Jurkat, Clone E6-1 (cell line): ENCODE measurements around the gene PABPN1. TPM values are rescaled to one million over a fixed set of nuclear protein-coding genes. Genes with fewer than 3 reads are reported as not detected.
"Not testable (repeated sequence)": the region's sequence is repeated elsewhere in the genome, so short reads cannot be mapped to it uniquely, and the experiment has no call there.

ENCODE experiments used
- DNase-seq: peaks from one replicate; pipeline ENCODE4 v3.0.0-alpha.2; 2011; ENCODE audit warnings: low read depth, low spot score
- H3K4me3 ChIP-seq: 2 replicates; pipeline ENCODE4 v1.5.1; 2011; ENCODE audit warnings: mild to moderate bottlenecking, low read length, control low read depth, moderate library complexity
- polyA plus RNA-seq: library from polyadenylated mRNA; unstranded; fragments of >200 nt; gene quantifications from one replicate; pipeline ENCODE4 v1.2.1, GENCODE V29; 2012; ENCODE audit warnings: missing spikeins; ENCODE audit not compliant: insufficient read length, insufficient read depth

Gene PABPN1, protein sequence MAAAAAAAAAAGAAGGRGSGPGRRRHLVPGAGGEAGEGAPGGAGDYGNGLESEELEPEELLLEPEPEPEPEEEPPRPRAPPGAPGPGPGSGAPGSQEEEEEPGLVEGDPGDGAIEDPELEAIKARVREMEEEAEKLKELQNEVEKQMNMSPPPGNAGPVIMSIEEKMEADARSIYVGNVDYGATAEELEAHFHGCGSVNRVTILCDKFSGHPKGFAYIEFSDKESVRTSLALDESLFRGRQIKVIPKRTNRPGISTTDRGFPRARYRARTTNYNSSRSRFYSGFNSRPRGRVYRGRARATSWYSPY
- 267 TPM for polyA plus RNA-seq

DNA sequence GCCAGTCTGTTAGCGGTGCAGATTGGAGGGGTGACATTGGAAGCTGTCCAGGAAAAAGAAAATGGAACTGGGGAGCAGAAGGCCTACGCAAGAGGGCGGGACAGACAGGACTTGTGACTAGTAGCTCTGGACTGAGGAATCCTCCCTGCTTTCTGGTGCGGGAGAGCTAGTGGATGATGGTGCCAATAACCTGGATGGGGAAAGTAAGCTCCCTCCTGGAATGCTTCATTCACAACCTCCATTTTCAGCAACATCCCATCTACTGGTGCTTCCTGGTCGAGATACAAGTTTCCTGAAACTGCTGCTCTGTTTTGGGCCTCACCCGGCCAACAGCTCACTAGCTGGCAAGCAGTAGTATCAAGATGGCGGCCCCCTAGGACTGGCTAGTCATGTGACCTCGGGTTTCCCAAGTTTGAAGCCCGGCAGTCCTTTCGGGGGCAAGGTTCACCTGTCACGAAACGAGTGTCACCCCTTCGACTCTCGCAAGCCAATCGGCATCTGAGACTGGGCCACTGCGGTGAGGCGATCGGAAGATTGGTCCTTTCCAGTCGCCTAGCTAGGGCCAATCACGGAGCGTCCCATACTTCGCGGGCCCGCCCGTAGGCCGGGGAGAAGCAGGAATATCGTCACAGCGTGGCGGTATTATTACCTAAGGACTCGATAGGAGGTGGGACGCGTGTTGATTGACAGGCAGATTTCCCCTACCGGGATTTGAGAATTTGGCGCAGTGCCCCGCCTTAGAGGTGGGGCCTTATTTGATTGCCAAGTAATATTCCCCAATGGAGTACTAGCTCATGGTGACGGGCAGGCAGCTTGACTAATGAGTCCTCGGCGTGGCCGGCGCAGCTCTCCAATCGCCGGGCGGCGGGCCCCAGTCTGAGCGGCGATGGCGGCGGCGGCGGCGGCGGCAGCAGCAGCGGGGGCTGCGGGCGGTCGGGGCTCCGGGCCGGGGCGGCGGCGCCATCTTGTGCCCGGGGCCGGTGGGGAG lies at the start of gene PABPN1:
Gene PABPN1 (plus strand): TSS at position 874 of the 988 bp plus-strand sequence. CDS start 13 bp downstream, at position 887.
- peak within 1 kb of the TSS; percentile 89 for H3K4me3 ChIP-seq
- peak; percentile 100 for DNase-seq

DNA sequence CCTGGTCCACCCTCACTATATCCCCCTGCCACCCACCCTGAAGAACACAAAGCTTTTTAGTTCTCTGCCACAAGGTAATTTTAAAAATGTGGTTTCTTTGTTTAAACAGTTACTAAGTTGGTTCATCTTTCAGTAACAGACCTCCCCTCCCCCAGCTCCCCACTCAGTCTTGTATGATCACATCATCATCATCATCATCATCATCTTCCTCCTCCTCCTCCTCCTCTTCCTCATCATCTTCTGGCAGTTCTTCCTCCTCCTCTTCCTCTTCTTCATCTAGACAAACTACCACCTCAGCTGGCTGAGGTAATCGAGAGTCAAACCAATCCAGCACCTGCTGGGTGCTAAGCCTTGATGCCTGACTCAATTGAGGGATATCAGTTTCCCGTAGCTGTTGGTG lies 45.8 kb upstream of the PABPN1 start:
- no peak for DNase-seq

DNA sequence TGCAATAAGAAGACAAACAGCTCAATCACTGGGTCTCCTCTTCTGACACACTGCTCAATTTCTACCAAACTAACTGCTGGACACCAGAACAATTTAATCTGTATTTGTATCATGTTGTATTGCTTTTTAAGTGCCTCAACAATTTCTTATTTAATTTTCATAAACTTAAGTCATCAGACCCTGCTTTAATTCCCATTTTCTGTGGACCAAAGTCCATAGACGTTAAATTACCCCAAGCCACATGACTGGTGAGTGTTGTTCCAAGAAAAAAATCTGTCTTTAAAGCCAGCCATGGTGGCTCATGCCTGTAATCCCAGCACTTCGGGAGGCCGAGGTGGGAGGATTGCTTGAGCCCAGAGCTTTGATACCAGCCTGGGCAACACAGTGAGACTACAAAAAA lies 44.1 kb upstream of the PABPN1 start:
- DNase-seq = no peak
- H3K4me3 ChIP-seq = no peak overlapping the region

More for the DNA sequence above, 45.8 kb upstream of the PABPN1 start:
- H3K4me3 ChIP-seq = no peak overlapping the region

DNA sequence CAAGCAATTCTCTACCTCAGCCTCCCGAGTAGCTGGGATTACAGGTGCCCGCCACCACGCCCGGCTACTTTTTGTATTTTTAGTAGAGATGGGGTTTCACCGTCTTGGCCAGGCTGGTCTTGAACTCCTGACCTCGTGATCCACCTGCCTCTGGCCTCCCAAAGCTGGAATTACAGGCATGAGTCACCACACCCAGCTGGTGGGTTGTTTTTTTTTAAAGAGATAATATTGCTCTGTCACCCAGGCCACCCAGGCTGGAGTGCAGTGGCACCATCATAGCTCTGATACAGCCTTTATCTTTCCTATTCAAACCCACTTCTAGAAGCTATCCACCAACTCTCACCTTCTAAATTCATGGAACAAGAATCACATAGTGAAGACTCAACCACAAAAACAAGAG lies 43.3 kb upstream of the PABPN1 start:
- H3K4me3 ChIP-seq, DNase-seq: not testable (repeated sequence)

DNA sequence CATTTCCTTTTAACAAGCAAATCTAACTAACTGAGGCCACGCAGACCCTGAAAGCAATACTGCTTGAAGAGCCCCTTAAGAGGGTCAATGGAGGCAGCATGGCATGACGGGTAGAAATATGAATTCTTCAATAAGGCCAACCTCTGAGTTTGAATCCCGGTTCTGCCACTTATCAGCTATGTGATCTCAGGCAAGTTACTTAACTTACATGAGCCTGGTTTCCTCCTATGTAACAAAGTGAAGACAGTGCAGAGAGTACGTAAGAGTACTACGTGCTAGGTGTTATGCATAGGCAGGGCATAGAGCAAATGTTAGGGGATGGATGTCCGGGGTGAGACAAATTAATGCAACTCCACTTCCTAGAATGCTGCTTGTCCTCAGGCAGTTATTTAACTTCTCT lies 40.0 kb upstream of the PABPN1 start:
- DNase-seq = no peak
- no peak overlapping the region for H3K4me3 ChIP-seq

DNA sequence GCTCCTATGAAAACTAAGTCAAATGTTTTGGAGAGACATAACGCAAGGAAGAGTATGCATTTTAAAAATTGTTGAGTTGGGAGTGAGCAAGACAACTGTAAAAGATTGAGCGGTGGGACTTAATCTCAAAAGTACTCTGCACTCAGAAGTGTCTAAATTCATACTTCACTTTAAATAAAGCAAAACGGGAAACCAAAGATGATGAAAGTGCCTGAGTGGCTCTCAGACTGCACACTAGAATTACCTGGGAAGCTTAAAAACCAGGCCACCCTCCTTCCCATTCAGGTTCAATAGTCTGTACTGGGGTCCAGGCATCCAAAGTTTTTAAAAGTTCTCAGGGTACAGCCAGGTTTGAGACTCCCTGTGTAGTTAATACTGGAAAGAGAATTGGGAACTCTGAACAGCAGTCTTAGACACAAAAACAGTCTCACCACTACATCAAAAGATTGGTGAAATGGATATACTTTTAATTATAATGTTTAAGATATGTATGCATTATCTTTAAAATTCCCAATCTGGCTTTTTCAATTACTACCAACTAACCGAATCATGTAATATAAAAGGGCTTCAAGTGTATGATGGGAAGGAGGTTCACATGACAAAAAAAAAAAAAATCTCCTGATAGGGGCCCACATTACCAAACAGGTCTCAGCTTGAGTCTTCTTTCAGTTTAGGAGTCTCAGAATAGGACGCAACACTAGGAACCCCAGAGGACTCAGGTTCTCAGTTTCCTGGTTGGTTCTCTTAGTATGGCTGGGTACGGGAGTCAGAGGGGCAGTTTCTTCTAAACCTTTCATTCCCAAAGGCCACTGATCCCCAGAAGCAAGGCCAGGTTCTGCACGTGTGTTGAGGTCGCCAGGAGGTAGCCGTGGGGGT lies 36.4 kb upstream of the PABPN1 start:
- no peak for DNase-seq
- peak overlapping the region; percentile 92 for H3K4me3 ChIP-seq

DNA sequence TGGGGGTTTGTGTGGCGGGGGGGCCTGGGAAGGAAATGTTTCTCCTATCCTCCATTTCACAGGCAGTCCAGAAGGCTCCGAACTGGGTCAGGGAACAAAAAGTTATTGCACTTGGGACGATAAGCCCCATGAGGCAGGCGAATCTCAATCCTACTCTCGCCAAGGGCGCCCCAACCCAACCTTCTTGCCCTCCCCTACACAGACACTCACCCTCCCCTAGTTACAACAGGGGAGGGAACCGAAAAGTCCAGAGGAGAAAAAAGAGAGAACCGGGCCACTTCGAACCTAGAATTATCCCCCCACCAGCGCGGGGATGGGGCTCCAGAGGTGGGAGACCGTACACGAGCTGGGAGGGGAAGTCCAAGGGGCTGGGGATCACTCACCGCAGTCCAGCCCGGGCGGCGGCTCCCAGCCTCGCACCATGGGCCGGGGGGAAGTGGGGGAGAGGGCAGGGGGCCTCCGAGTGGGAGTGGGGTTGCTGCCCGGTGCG lies 35.7 kb upstream of the PABPN1 start:
- peak overlapping the region; percentile 92 for H3K4me3 ChIP-seq
- DNase-seq = no peak

DNA sequence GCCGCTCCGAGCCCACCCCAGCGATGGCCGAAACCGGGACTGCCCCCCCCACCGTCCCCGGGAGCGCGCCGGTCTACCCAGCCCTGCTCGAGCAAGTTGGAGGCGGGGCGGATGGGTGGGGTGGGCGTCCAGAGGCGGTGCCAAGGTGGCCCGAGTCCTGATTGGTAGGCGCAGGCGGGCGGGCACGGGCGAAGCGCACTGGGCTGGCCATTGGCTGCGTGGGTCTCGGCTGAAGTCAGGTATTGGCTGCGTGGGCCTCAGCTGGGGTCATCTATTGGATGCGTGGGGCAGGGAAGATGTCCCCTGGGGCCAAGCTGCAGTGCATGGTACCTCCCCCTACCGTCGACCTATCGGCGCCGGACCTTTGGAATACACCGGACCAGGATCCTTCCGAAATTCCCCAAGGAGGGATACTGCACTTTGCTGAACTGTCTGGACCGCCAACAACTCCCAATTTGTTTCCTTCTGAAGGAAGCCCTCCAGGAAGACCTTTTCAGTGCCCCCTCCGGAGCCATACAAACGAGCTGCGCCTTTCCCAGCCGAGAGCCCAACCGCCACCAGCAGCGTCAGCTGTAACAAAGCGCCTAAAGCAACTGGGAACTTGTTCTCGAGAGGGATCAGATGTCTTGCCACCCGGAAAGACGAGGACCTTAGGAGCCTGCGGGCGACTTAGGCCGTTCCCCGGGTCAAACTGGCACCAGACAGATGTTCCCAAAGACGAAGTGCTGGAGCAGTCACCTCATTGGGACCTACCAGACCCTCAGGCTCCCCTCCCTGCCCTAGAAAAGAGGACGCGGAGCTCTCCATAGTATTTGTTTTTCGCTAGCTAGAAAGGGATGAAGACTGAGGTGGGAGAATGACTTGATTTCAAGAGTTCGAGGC lies 35.0 kb upstream of the PABPN1 start, which contains the start of gene HOMEZ:
Gene HOMEZ (minus strand): TSS at position 113 of the 882 bp plus-strand sequence. CDS start 180 bp downstream, outside the sequence.
- peak within 1 kb of the TSS; percentile 92 for H3K4me3 ChIP-seq
- DNase-seq = peak; percentile 94

DNA sequence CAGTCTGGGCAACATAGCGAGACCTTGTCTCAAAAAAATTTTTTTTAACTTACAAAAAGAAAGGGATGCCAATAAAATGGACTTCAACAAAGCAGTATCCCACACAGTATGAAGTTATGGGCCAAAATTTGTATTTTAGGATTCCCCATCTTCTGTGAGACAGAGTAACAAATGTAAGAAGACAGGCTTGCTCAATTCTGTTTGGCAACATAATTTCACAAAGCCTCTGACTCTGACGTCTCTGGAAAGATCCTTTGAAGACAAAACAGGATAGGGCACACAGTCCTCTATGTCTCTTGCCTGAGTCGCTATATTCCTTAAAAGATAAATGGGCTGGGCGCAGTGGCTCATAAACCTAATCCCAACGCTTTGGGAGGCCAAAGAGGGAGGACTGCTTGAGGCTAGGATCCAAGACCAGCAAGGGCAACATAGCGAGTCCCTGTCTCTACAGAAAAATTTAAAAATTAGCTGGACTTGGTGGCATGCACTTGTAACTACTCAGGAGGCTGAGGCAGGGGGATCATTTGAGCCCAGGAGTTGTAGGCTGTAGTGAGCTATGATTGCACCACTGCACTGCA lies 34.3 kb upstream of the PABPN1 start:
- peak overlapping the region; percentile 92 for H3K4me3 ChIP-seq
- DNase-seq = no peak

DNA sequence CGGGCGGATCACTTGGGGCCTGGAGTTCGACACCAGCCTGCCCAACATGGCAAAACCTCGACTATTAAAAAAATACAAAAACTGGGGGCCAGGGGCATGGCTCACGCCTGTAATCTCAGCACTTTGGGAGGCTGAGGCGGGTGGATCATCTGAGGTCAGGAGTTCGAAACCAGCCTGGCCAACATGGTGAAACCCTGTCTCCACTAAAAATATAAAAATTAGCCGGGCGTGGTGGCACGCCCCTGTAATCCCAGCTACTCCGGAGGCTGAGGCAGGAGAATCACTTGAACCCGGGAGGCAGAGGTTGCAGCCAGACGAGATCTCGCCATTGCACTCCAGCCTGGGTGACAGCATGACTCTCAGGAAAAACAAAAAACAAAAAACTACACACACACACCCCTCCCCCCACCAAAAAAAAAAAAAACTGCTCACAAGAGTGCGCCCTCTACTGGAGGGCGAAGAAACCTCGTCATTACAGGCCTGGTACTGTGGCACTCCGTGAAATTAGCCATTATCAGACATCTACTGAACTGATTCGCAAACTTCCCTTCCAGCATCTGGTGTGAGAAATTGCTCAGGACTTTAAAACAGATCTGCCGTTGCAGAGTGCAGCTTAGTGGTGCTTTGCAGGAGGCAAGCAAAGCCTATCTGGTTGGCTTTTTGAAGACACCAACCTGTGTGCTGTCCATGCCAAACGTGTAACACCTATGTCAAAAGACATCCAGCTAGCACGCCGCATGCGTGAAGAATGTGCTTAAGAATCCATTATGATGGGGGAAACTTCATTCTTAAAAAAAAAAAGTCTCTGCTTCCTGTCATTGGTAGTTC lies 26.3 kb upstream of the PABPN1 start:
- no peak overlapping the region for H3K4me3 ChIP-seq

DNA sequence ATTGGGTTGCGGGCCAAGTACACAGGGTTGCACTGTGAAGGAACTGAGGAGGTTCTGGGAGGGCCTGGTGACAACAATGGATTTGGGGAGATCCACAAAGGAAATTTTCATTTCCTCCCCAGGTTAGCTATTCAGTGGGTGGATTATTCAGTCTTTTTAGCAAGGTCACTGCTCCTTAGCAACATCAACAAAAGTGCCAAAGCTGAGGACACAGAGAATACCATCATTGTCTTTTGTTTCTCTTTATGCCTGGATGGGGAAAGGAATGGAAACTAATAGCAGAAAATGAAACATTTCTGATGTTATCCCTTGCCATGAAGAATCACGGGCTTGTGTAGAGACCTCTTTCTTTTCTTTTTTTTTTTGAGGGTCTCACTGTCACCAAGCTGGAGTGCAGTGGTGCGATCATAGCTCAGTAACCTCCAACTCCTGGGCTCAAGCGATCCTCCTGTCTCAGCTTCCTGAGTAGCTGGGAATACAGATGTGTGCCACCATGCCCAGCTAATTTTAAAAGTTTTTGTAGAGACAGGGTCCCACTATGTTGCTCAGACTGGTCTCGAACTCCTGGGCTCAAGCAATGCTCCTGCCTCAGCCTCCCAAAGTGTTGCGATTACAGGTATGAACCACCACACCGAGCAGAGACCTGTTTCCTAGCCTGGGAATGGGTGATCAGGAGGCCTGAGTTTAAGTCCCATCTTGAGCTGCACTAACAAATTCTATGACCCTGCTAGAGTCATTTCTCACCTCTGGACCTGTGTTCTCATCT lies 25.1 kb upstream of the PABPN1 start:
- DNase-seq = no peak
- H3K4me3 ChIP-seq = no peak overlapping the region

More for the DNA sequence above, 26.3 kb upstream of the PABPN1 start:
- DNase-seq = peak; percentile 71

DNA sequence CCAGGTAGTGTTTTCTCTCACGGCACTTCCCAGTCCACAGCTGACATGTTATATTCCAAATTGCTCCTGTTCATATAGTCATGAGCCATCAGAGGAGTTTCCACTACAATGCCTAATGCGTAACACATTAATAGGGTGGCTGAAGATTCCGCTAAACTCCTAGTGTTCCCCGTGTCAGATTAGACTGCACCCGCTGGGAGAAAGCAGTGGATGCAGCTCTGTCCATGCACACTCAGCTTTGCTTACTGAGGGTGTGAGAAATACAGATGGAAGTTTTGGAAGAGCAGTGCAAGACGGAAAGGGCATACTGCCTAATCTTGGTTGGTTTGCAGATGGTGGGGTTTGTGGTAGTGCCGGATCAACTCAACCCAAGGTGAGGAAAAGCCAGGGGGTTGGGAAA lies 24.2 kb upstream of the PABPN1 start:
- no peak for DNase-seq
- no peak overlapping the region for H3K4me3 ChIP-seq

DNA sequence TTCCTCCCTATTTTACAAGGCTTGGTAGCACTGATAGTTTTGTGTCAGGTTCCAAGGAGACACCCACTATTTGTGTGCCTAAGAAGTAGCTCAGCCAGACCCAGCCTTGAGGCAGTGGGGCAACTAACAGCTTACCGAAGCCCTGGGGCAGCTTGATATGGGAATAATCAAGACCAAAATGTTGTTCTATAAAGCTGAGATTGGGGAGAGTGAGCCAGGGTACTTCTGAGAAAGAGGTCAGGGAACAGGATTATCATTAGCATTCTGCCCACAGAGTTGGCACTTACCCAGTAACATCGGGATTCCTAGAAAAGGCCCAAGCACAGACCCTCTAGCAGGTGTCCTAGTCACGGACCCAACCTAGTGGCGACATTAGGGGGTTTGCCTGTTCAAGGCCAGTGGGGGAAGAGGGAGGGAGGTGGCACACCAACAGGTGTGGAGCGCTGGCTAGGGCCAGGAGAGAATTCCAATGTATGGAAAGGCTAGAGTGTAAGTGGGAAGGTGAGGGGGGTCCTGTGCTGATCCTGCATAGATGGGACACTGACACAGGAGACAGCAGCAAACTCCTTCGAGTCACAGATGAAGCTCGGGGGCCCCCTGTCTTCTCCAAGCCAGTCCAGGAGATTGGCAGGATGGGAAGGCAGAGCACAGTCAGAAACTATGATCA lies 23.5 kb upstream of the PABPN1 start:
- H3K4me3 ChIP-seq = no peak overlapping the region
- no peak for DNase-seq

DNA sequence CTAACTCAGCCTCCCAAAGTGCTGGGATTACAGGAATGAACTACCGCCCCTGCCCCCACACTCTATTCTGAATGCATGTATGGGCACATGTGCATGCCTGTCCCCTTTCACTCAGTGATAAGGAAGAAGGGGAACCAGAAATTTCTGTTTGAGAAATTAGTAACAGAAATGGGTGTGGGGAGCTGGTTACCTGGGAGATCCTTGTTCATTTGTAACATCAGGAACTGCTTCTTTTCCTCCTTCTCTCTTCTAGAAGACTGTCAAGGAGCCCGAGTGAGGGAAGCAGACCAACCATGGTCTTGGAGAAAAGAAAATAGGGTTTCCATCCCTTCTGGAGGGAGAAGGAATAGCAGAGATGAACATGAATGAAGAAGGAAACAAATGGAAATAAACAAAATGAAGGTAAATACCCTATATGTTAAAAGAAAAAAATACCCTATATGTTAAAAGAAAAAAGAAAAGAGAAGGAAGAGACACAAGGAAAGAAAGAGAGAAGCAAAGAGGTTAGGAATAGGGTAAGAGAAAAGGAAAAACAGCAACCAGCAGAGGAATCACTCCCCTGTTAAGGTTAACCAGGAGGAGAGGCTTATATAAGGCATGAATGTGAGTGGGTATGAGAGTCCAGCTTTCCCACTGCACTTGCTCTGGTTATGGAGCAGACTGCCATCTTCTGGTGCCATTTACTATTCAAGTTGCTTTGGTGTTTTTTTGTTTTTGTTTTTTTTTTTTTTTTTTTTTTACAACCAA lies 21.9 kb upstream of the PABPN1 start:
- peak; percentile 61 for DNase-seq
- H3K4me3 ChIP-seq = no peak overlapping the region
